ENCODE measurements around the gene SDSL.

SDSL gene

DNA sequence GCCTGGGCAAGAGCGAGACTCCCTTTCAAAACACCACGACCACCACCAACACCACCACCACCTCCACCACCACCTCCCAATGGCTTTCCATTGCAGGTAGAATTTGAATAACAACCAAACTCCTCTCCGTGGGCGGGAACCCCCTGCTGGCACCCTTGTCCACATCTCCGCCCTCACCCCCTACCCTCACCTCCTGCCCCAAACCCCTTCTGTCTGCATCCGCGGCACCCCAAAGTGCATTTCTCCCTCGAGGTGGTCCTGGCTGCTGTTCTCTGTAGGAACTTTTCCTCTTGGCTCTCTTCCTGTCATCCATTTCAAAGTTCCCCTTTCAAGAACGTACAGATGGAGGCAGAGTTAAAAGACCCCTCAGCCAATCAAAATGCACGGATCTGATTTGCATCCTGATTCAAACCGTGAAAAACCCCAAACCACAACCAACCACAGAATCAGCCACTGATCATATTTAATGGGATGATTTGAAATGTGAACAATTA is 3.8 kb downstream of the SDSL start:
- Histone ChIP-seq H3K36me3 (ENCODE audit: control insufficient read depth in 1 of 2, insufficient read depth in 2 of 2, low read length in 2 of 2) (no peaks in the 10 kb centered on the region), H3K9ac (ENCODE audit: low read length) (no peak overlapping the region), H3K4me3 (ENCODE audit: low read depth, low read length) (no peak overlapping the region), H3K27ac (ENCODE audit: low read depth, low read length) (no peak overlapping the region), H4K12ac (ENCODE audit: low read depth, low read length) (no peak overlapping the region), H2AFZ (ENCODE audit: insufficient read depth, low read length, poor library complexity) (no peak overlapping the region), H3K4me1 (ENCODE audit: control insufficient read depth in 1 of 2, insufficient read depth in 2 of 2, low read length in 2 of 2) (peaks cover 7 to 10% of the 10 kb centered on the region in 2 experiments), H3K18ac (ENCODE audit: low read length) (no peak overlapping the region), H3K23ac (ENCODE audit: low read length) (no peak overlapping the region), H3K4ac (ENCODE audit: low read depth, low read length) (no peak overlapping the region), H2AK5ac (ENCODE audit: low read length) (no peak overlapping the region), H4K8ac (ENCODE audit: low read depth, low read length) (no peak overlapping the region), H3K14ac (ENCODE audit: low read length) (no peak overlapping the region), H3K79me2 (ENCODE audit: control insufficient read depth, insufficient read depth, low read length, poor library complexity) (peaks cover 3% of the 10 kb centered on the region), H2BK5ac (ENCODE audit: low read depth, low read length, poor library complexity) (no peak overlapping the region), H3K9me3 (ENCODE audit: insufficient read depth, low read depth, low read length) (peaks cover 5% of the 10 kb centered on the region), H3K79me1 (ENCODE audit: low read length) (peaks cover 4% of the 10 kb centered on the region), H3K4me2 (ENCODE audit: low read length) (no peak overlapping the region), H3K27me3 (ENCODE audit: insufficient read depth, low read length) (peaks cover 2% of the 10 kb centered on the region), H4K91ac (ENCODE audit: low read depth, low read length) (no peak overlapping the region), H2BK120ac (ENCODE audit: insufficient read depth, low read length, poor library complexity) (no peak overlapping the region), H2BK12ac (ENCODE audit: low read length) (no peak overlapping the region)
- WGBS (ENCODE audit: extremely low coverage, insufficient coverage, insufficient read length) = no CpG with 5 or more reads among the region's 11 CpGs
- no peak for DNase-seq

DNA sequence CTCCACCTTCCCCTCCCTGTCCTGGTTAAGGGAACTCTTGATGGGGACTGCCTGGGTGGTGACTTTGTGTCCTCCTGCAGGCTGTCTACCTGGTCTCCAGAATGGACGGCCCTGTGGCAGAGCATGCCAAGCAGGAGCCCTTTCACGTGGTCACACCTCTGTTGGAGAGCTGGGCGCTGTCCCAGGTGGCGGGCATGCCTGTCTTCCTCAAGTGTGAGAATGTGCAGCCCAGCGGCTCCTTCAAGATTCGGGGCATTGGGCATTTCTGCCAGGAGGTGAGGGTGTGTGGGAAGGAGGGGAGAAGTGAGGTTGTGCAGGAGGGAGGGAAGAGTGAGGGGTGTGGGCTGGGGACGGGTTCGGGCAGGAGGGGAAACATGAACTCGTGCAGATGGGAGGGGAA is 5.7 kb downstream of the SDSL start:
- H3K4me2 ChIP-seq (ENCODE audit: low read length) = no peak overlapping the region
- no peak overlapping the region for H2BK12ac ChIP-seq (ENCODE audit: low read length)
- DNase-seq = no peak
- H2BK5ac ChIP-seq (ENCODE audit: low read depth, low read length, poor library complexity) = no peak overlapping the region
- H3K27me3 ChIP-seq (ENCODE audit: insufficient read depth, low read length) = peaks cover 2% of the 10 kb centered on the region
- H3K4me1 ChIP-seq (ENCODE audit: control insufficient read depth in 1 of 2, insufficient read depth in 2 of 2, low read length in 2 of 2) = peaks cover under 1% of the 10 kb centered on the region in 2 experiments
- H3K4ac ChIP-seq (ENCODE audit: low read depth, low read length) = no peak overlapping the region
- no CpG with 5 or more reads among the region's 9 CpGs for WGBS (ENCODE audit: extremely low coverage, insufficient coverage, insufficient read length)
- no peak overlapping the region for H4K91ac ChIP-seq (ENCODE audit: low read depth, low read length)
- no peak overlapping the region for H3K9ac ChIP-seq (ENCODE audit: low read length)
- peaks cover 5% of the 10 kb centered on the region for H3K9me3 ChIP-seq (ENCODE audit: insufficient read depth, low read depth, low read length)
- no peaks in the 10 kb centered on the region for H3K79me1 ChIP-seq (ENCODE audit: low read length)
- H3K14ac ChIP-seq (ENCODE audit: low read length) = no peak overlapping the region
- H4K8ac ChIP-seq (ENCODE audit: low read depth, low read length) = no peak overlapping the region
- H2BK120ac ChIP-seq (ENCODE audit: insufficient read depth, low read length, poor library complexity) = no peak overlapping the region
- no peak overlapping the region for H3K4me3 ChIP-seq (ENCODE audit: low read depth, low read length)
- H3K18ac ChIP-seq (ENCODE audit: low read length) = no peak overlapping the region
- no peak overlapping the region for H2AK5ac ChIP-seq (ENCODE audit: low read length)
- no peaks in the 10 kb centered on the region for H3K79me2 ChIP-seq (ENCODE audit: control insufficient read depth, insufficient read depth, low read length, poor library complexity)
- no peak overlapping the region for H4K12ac ChIP-seq (ENCODE audit: low read depth, low read length)
- no peak overlapping the region for H3K27ac ChIP-seq (ENCODE audit: low read depth, low read length)
- no peaks in the 10 kb centered on the region for H3K36me3 ChIP-seq (ENCODE audit: control insufficient read depth in 1 of 2, insufficient read depth in 2 of 2, low read length in 2 of 2)
- no peak overlapping the region for H2AFZ ChIP-seq (ENCODE audit: insufficient read depth, low read length, poor library complexity)
- no peak overlapping the region for H3K23ac ChIP-seq (ENCODE audit: low read length)

DNA sequence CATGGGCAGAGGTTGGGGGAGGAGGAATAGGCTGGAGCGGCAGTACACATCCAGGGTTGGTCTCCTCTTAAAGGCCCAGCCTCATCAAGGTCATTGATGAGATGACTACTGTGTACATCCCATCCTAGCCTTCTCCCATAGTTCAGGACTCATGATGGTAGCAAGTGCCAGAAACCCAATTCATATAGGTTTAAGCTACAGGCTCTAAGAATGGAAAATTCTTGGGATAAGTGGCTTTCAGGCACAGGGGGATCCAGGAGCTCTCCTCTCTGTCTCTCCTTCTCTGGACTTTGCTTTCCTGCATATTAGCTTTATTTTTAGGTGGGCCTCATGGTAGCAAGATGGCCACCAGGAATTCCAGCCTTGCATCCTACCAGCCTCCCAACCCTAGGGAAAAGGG is 6.3 kb downstream of the SDSL start:
- peaks cover 2% of the 10 kb centered on the region for H3K27me3 ChIP-seq (ENCODE audit: insufficient read depth, low read length)
- no peak overlapping the region for H4K12ac ChIP-seq (ENCODE audit: low read depth, low read length)
- H3K9me3 ChIP-seq (ENCODE audit: insufficient read depth, low read depth, low read length) = peaks cover 5% of the 10 kb centered on the region
- no peak overlapping the region for H2BK120ac ChIP-seq (ENCODE audit: insufficient read depth, low read length, poor library complexity)
- H3K4me1 ChIP-seq (ENCODE audit: control insufficient read depth in 1 of 2, insufficient read depth in 2 of 2, low read length in 2 of 2) = no peaks in the 10 kb centered on the region
- no peak overlapping the region for H3K23ac ChIP-seq (ENCODE audit: low read length)
- no peaks in the 10 kb centered on the region for H3K79me2 ChIP-seq (ENCODE audit: control insufficient read depth, insufficient read depth, low read length, poor library complexity)
- no peak overlapping the region for H2BK12ac ChIP-seq (ENCODE audit: low read length)
- H3K9ac ChIP-seq (ENCODE audit: low read length) = no peak overlapping the region
- no peak overlapping the region for H3K27ac ChIP-seq (ENCODE audit: low read depth, low read length)
- no peak overlapping the region for H4K91ac ChIP-seq (ENCODE audit: low read depth, low read length)
- no CpG with 5 or more reads among the region's 1 CpG for WGBS (ENCODE audit: extremely low coverage, insufficient coverage, insufficient read length)
- DNase-seq = no peak
- no peak overlapping the region for H3K18ac ChIP-seq (ENCODE audit: low read length)
- no peak overlapping the region for H3K4me2 ChIP-seq (ENCODE audit: low read length)
- no peaks in the 10 kb centered on the region for H3K79me1 ChIP-seq (ENCODE audit: low read length)
- H3K36me3 ChIP-seq (ENCODE audit: control insufficient read depth in 1 of 2, insufficient read depth in 2 of 2, low read length in 2 of 2) = no peaks in the 10 kb centered on the region
- no peak overlapping the region for H4K8ac ChIP-seq (ENCODE audit: low read depth, low read length)
- H2AFZ ChIP-seq (ENCODE audit: insufficient read depth, low read length, poor library complexity) = no peak overlapping the region
- no peak overlapping the region for H3K4ac ChIP-seq (ENCODE audit: low read depth, low read length)
- H2AK5ac ChIP-seq (ENCODE audit: low read length) = no peak overlapping the region
- H3K4me3 ChIP-seq (ENCODE audit: low read depth, low read length) = no peak overlapping the region
- no peak overlapping the region for H3K14ac ChIP-seq (ENCODE audit: low read length)
- H2BK5ac ChIP-seq (ENCODE audit: low read depth, low read length, poor library complexity) = no peak overlapping the region

DNA sequence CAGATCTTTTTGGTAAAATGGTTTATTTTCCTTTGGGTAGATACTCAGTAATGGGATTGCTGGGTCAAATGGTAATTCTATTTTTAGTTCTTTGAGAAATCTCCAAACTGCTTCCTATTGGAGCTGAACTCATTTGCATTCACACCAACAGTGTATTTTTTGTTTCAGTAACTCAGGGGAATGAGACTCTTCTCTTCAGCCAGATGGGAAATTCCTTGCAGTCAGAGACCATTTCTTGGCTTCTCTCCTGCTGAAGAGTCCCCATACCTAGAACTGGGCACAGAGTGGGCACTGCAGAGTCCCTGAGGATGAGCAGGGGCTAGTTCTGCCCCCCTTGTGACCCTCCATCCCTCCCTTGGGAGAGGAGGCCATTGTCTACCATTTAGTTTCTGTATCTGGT is 10.8 kb downstream of the SDSL start:
- Histone ChIP-seq H2BK12ac (ENCODE audit: low read length) (no peak overlapping the region), H3K36me3 (ENCODE audit: control insufficient read depth in 1 of 2, insufficient read depth in 2 of 2, low read length in 2 of 2) (no peaks in the 10 kb centered on the region), H2AK5ac (ENCODE audit: low read length) (no peak overlapping the region), H3K4me3 (ENCODE audit: low read depth, low read length) (no peak overlapping the region), H3K9ac (ENCODE audit: low read length) (no peak overlapping the region), H3K27ac (ENCODE audit: low read depth, low read length) (no peak overlapping the region), H3K9me3 (ENCODE audit: insufficient read depth, low read depth, low read length) (peaks cover 5% of the 10 kb centered on the region), H3K4me1 (ENCODE audit: control insufficient read depth in 1 of 2, insufficient read depth in 2 of 2, low read length in 2 of 2) (no peaks in the 10 kb centered on the region), H2BK5ac (ENCODE audit: low read depth, low read length, poor library complexity) (no peak overlapping the region), H3K4me2 (ENCODE audit: low read length) (no peak overlapping the region), H3K14ac (ENCODE audit: low read length) (no peak overlapping the region), H3K27me3 (ENCODE audit: insufficient read depth, low read length) (peaks cover 2% of the 10 kb centered on the region), H3K18ac (ENCODE audit: low read length) (no peak overlapping the region), H3K79me2 (ENCODE audit: control insufficient read depth, insufficient read depth, low read length, poor library complexity) (no peaks in the 10 kb centered on the region), H4K12ac (ENCODE audit: low read depth, low read length) (no peak overlapping the region), H4K8ac (ENCODE audit: low read depth, low read length) (no peak overlapping the region), H3K79me1 (ENCODE audit: low read length) (no peaks in the 10 kb centered on the region), H3K23ac (ENCODE audit: low read length) (no peak overlapping the region), H2BK120ac (ENCODE audit: insufficient read depth, low read length, poor library complexity) (no peak overlapping the region), H4K91ac (ENCODE audit: low read depth, low read length) (no peak overlapping the region), H2AFZ (ENCODE audit: insufficient read depth, low read length, poor library complexity) (no peak overlapping the region), H3K4ac (ENCODE audit: low read depth, low read length) (no peak overlapping the region)
- no peak for DNase-seq

Measured in trophoblast cell (in vitro differentiated cells and primary cell).